HepG2 (cell line): ENCODE results near the gene STK32C. TPM values are rescaled to one million over a fixed set of nuclear protein-coding genes. Genes with fewer than 3 reads are reported as not detected.
A peak's percentile ranks its signal among the peaks of the same experiment; 100 is the strongest.

Experiments
- ATF5 ChIP-seq: sonication (generic); formaldehyde crosslinking; IDR thresholded peaks from 2 replicates; pipeline ENCODE4 v1.4.0; 2020; ENCODE audit warnings: mild to moderate bottlenecking, low read depth, missing genetic modification reagents
- CC2D1A ChIP-seq: sonication (generic); formaldehyde crosslinking; IDR thresholded peaks from 2 replicates; pipeline ENCODE4 v1.8.1; 2023; ENCODE audit warnings: mild to moderate bottlenecking, missing genetic modification reagents
- EEA1 ChIP-seq: sonication (generic); formaldehyde crosslinking; IDR thresholded peaks from 2 replicates; pipeline ENCODE4 v1.5.1; 2020; ENCODE audit warnings: mild to moderate bottlenecking, missing genetic modification reagents, borderline replicate concordance
- ETV5 ChIP-seq: IDR thresholded peaks from 2 replicates; pipeline ENCODE4 v1.6.1; 2018; ENCODE audit warnings: missing biosample characterization, missing genetic modification reagents, inconsistent platforms, borderline replicate concordance
- FOXC1 ChIP-seq: sonication (generic); formaldehyde crosslinking; IDR thresholded peaks from 2 replicates; pipeline ENCODE4 v1.8.0; 2022; ENCODE audit warnings: mild to moderate bottlenecking, missing genetic modification reagents, borderline replicate concordance
- HIVEP1 ChIP-seq: sonication (generic); formaldehyde crosslinking; IDR thresholded peaks from 2 replicates; pipeline ENCODE4 v1.4.0; 2020; ENCODE audit warnings: mild to moderate bottlenecking, missing genetic modification reagents
- KLF6 ChIP-seq: IDR thresholded peaks from 2 replicates; pipeline ENCODE4 v1.8.0; 2016; ENCODE audit warnings: missing biosample characterization, missing genetic modification reagents
- MAX ChIP-seq: IDR thresholded peaks from 2 replicates; pipeline ENCODE4 v1.6.1; 2012; ENCODE audit warnings: inconsistent platforms
- MYNN ChIP-seq: sonication (generic); formaldehyde crosslinking; IDR thresholded peaks from 2 replicates; pipeline ENCODE4 v1.4.0; 2020; ENCODE audit warnings: mild to moderate bottlenecking, low read depth, missing genetic modification reagents
- NR1H2 ChIP-seq: sonication (generic); formaldehyde crosslinking; IDR thresholded peaks from 2 replicates; pipeline ENCODE4 v1.8.1; 2022; ENCODE audit warnings: low read depth, missing genetic modification reagents, borderline replicate concordance
- PHF21A ChIP-seq: sonication (generic); formaldehyde crosslinking; IDR thresholded peaks from 2 replicates; pipeline ENCODE4 v1.5.0; 2020; ENCODE audit warnings: mild to moderate bottlenecking, missing genetic modification reagents
- RFXAP ChIP-seq: sonication (generic); formaldehyde crosslinking; IDR thresholded peaks from 2 replicates; pipeline ENCODE4 v1.4.0; 2020; ENCODE audit warnings: missing genetic modification reagents, borderline replicate concordance
- RXRA ChIP-seq: sonication (generic); formaldehyde crosslinking; IDR thresholded peaks from 2 replicates; pipeline ENCODE4 v1.5.1; 2020; ENCODE audit warnings: missing genetic modification reagents
- SOX5 ChIP-seq: IDR thresholded peaks from 2 replicates; pipeline ENCODE4 v1.6.1; 2016; ENCODE audit warnings: borderline replicate concordance
- STAT5B ChIP-seq: sonication (generic); formaldehyde crosslinking; IDR thresholded peaks from 2 replicates; pipeline ENCODE4 v1.4.0; 2020; ENCODE audit warnings: missing genetic modification reagents
- THAP11 ChIP-seq: IDR thresholded peaks from 2 replicates; pipeline ENCODE4 v1.6.1; 2016; ENCODE audit warnings: missing biosample characterization, missing genetic modification reagents
- XRCC5 ChIP-seq: fragments of 200-400 bp; formaldehyde crosslinking; optimal IDR thresholded peaks from 2 replicates; pipeline ENCODE3; 2017; ENCODE audit warnings: mild to moderate bottlenecking, low read length
- ZC3H13 ChIP-seq: sonication (generic); formaldehyde crosslinking; IDR thresholded peaks from 2 replicates; pipeline ENCODE4 v1.8.1; 2023; ENCODE audit warnings: mild to moderate bottlenecking, missing genetic modification reagents, moderate library complexity
- ZFP62 ChIP-seq: sonication (generic); formaldehyde crosslinking; IDR thresholded peaks from 2 replicates; pipeline ENCODE4 v1.4.0; 2020; ENCODE audit warnings: missing genetic modification reagents
- ZFP91 ChIP-seq: sonication (generic); formaldehyde crosslinking; IDR thresholded peaks from 2 replicates; pipeline ENCODE4 v1.9.0; 2022; ENCODE audit warnings: missing genetic modification reagents, mild to moderate bottlenecking, borderline replicate concordance
- ZNF720 ChIP-seq: sonication (generic); formaldehyde crosslinking; IDR thresholded peaks from 2 replicates; pipeline ENCODE4 v1.4.0; 2020; ENCODE audit warnings: missing genetic modification reagents
- polyA plus RNA-seq, 8 experiments: library from polyadenylated mRNA; depleted of rRNA in 3 of 8; stranded (reverse) in 7 of 8; unstranded in 1 of 8; fragments of >200 nt; fragmentation: Illumina TruSeq in 4 of 8; extraction: Trizol in 4 of 8; gene quantifications; 2 replicates each; pipeline versions ENCODE4 v1.2.1 to v1.2.3, GENCODE V29; 2011 to 2016; ENCODE audit warnings: low read depth in 4 of 8, missing spikeins in 1 of 8, mixed read lengths in 1 of 8; ENCODE audit not compliant: insufficient read depth in 1 of 8
- total RNA-seq, 5 experiments: library from RNA; depleted of rRNA; stranded (reverse); fragments of >200 nt; fragmentation: Illumina TruSeq; extraction: Trizol; gene quantifications; 2 replicates each; pipeline ENCODE4 v1.2.3, GENCODE V29; 2016; ENCODE audit warnings: low read depth in 1 of 5
- TF ChIP-seq, protein P1 (sequence below): sonication (generic); formaldehyde crosslinking; IDR thresholded peaks from 2 replicates; pipeline ENCODE4 v1.5.0; 2020; ENCODE audit warnings: missing genetic modification reagents
- TF ChIP-seq, protein P2 (sequence below): IDR thresholded peaks from 2 replicates; pipeline ENCODE4 v1.6.1; 2016; ENCODE audit warnings: low read depth, control low read depth

The STK32C gene
- total and polyA plus RNA-seq, 2 of the 13 experiments (the other 11 are each of a cell fraction or from before 2014, with no cell fraction given), result 10.9 to 19.4 TPM

GRCh38 chr10:132251928-132252327 is 55.8 kb downstream of the STK32C start (continued):
- TF ChIP-seq EEA1 (CRISPR knock-in tag) (no peak), ZNF720 (CRISPR knock-in tag) (no peak), RXRA (peak; percentile 96), MYNN (CRISPR knock-in tag) (no peak), FOXC1 (CRISPR knock-in tag) (no peak), PHF21A (CRISPR knock-in tag) (no peak; the same call in 1 of the 2 replicates), ZFP91 (CRISPR knock-in tag) (peak; percentile 44; the same call in 1 of the 2 replicates), ZC3H13 (CRISPR knock-in tag) (no peak), XRCC5 (no peak), STAT5B (CRISPR knock-in tag) (no peak), SOX5 (CRISPR knock-in tag) (peak; percentile 38; the same call in 1 of the 2 replicates), NR1H2 (CRISPR knock-in tag) (peak; percentile 71; the same call in 1 of the 2 replicates), HIVEP1 (0 out of 2 replicates have a peak, but pooled peaks have one; percentile 45), ZFP62 (CRISPR knock-in tag) (no peak), THAP11 (CRISPR knock-in tag) (peak; percentile 56), CC2D1A (CRISPR knock-in tag) (no peak), ATF5 (CRISPR knock-in tag) (no peak), RFXAP (no peak), KLF6 (CRISPR knock-in tag) (no peak), ETV5 (CRISPR knock-in tag) (0 out of 2 replicates have a peak, but pooled peaks have one; percentile 31), MAX (peak; percentile 41; the same call in 1 of the 2 replicates)
- TF ChIP-seq, protein P1, sequence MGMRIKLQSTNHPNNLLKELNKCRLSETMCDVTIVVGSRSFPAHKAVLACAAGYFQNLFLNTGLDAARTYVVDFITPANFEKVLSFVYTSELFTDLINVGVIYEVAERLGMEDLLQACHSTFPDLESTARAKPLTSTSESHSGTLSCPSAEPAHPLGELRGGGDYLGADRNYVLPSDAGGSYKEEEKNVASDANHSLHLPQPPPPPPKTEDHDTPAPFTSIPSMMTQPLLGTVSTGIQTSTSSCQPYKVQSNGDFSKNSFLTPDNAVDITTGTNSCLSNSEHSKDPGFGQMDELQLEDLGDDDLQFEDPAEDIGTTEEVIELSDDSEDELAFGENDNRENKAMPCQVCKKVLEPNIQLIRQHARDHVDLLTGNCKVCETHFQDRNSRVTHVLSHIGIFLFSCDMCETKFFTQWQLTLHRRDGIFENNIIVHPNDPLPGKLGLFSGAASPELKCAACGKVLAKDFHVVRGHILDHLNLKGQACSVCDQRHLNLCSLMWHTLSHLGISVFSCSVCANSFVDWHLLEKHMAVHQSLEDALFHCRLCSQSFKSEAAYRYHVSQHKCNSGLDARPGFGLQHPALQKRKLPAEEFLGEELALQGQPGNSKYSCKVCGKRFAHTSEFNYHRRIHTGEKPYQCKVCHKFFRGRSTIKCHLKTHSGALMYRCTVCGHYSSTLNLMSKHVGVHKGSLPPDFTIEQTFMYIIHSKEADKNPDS (CRISPR knock-in tag), result no peak
- TF ChIP-seq, protein P2, sequence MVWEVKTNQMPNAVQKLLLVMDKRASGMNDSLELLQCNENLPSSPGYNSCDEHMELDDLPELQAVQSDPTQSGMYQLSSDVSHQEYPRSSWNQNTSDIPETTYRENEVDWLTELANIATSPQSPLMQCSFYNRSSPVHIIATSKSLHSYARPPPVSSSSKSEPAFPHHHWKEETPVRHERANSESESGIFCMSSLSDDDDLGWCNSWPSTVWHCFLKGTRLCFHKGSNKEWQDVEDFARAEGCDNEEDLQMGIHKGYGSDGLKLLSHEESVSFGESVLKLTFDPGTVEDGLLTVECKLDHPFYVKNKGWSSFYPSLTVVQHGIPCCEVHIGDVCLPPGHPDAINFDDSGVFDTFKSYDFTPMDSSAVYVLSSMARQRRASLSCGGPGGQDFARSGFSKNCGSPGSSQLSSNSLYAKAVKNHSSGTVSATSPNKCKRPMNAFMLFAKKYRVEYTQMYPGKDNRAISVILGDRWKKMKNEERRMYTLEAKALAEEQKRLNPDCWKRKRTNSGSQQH (CRISPR knock-in tag), result 0 out of 2 replicates have a peak, but pooled peaks have one; percentile 43
